ENCODE measurements around the gene LRCH1.

DNA sequence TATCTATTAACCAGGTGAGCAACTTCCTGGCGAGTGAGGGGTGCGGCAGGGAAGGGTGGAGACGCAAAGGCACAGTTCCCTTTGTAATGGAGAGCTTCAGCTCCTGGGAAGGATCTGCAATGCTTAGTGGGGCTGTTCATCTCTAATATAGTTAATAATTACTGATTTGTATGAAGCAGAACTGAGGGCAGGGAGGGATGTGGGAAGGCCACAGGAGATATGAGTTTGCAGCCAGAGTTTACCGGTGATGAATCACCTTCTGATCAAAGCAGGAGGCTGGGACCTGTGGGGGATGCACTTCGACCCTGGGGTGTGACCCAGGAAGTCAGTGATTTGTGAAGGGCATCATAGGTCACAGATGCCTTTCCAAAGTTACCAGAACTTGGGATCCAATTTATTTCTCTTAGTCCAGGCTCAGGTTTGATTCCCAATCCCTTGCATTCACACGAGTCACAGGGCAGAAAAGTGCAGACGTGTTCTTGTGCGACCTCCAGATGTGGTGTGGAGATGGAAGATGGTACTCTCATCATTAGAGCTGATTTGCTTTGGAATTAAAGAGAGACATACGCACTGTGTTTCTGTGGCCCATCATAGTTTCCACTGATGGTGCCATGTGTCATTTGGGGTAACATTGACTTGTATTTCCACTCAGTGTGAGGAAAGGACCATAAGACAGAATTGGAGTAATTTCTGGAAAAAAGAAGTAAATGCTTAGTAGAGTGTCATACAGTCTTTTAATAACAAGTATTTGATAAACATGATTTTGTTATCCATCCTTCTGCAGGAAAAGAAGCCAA lies 55.0 kb downstream of the LRCH1 start:
- no peak for TF ChIP-seq POLR2A (IDR thresholded peaks at IDR 0.05; ENCODE audit: low read length)
- no peak for TF ChIP-seq GATA1 (IDR thresholded peaks at IDR 0.05; ENCODE audit: low read depth, low read length)

All from erythroblast (primary cell).